ENCODE measurements around the gene MECP2. TPM values are rescaled to one million over a fixed set of nuclear protein-coding genes. Genes with fewer than 3 reads are reported as not detected.

Gene MECP2
- total and polyA plus RNA-seq, 4 experiments from 2014 or later = 9.5 to 108 (median 65.0) TPM

- ChIA-PET CTCF (ENCODE audit: partially characterized antibody) (no interaction called here), POLR2A (ENCODE audit: partially characterized antibody) (interaction anchor here (1.4 to 4.5 kb wide), 6 partner anchors 36 to 115 kb away, joined by 3 to 61 read pairs (median 6); partner anchors contain the start of genes HCFC1, NAA10 and TMEM187)
- H3K27me3 ChIP-seq (ENCODE audit: insufficient read depth, low read length) = no peaks in the 10 kb centered on the region
- intact Hi-C loops (cut with micrococcal nuclease) = loop anchor here (2.0 to 10.0 kb wide), 2 partner anchors 48 to 74 kb away; partner anchors contain the start of genes MECP2 and TMEM187
- Mint-ChIP-seq H3K27ac (peak overlapping the region; percentile 48 to 95 (median 94)), H3K36me3 (peaks cover 0 to 10% of the 10 kb centered on the region in 2 donors), H3K4me1 (peaks cover 3 to 22% (median 13%) of the 10 kb centered on the region in 4 donors), H3K4me3 (peak overlapping the region in 4 of 8 donors; percentile 15 to 89 (median 29)), H3K9me3 (peaks cover 0 to 2% (median 0%) of the 10 kb centered on the region in 8 donors), H3K27me3 (no peaks in the 10 kb centered on the region)
- H3K4me3 ChIP-seq (ENCODE audit: low read length in 2 of 2) = no peak overlapping the region
- peaks cover 5% of the 10 kb centered on the region for H3K36me3 ChIP-seq (ENCODE audit: insufficient read depth, low read length)
- H3K4me1 ChIP-seq (ENCODE audit: insufficient read depth, low read length) = peaks cover 18% of the 10 kb centered on the region
- DNase-seq = peak in 1 of 5 donors; percentile 55
- H3K27ac ChIP-seq (ENCODE audit: low read depth, low read length) = peak overlapping the region; percentile 78
- no peaks in the 10 kb centered on the region for H3K9me3 ChIP-seq (ENCODE audit: control insufficient read depth in 1 of 2, low read length in 2 of 2)
Measured at GRCh38 chrX:154021131-154021611, 76.3 kb downstream of the MECP2 start.

- H3K9me3 Mint-ChIP-seq = peaks cover 0 to 2% (median 0%) of the 10 kb centered on the region in 8 donors
Measured at GRCh38 chrX:154020536-154021115, 76.9 kb downstream of the MECP2 start.

GRCh38 chrX:154019633-154020528, 77.6 kb downstream of the MECP2 start, which contains the start of gene IRAK1:
Gene IRAK1 (minus strand): TSS chrX:154019902. CDS start chrX:154019812, 90 bp downstream.
- Mint-ChIP-seq H3K27ac (peak within 1 kb of the TSS; percentile 91 to 95 (median 94)), H3K36me3 (peaks cover 4 to 16% of the 10 kb centered on the region in 2 donors), H3K9me3 (peaks cover 0 to 2% (median 0%) of the 10 kb centered on the region in 8 donors), H3K4me3 (peak within 1 kb of the TSS; percentile 86 to 93 (median 89)), H3K27me3 (no peaks in the 10 kb centered on the region), H3K4me1 (peaks cover 3 to 29% (median 15%) of the 10 kb centered on the region in 4 donors)
- H3K27ac ChIP-seq (ENCODE audit: low read depth, low read length) = peak within 1 kb of the TSS; percentile 78
- no peaks in the 10 kb centered on the region for H3K9me3 ChIP-seq (ENCODE audit: control insufficient read depth in 1 of 2, low read length in 2 of 2)
- peak within 1 kb of the TSS; percentile 28 to 60 for H3K4me3 ChIP-seq (ENCODE audit: low read length in 2 of 2)
- CTCF ChIA-PET (ENCODE audit: partially characterized antibody) = interaction anchor here (0.7 to 1.5 kb wide), 5 partner anchors 30 to 116 kb away, joined by 3 read pairs; no protein-coding TSS in a partner anchor
- no peaks in the 10 kb centered on the region for H3K27me3 ChIP-seq (ENCODE audit: insufficient read depth, low read length)
- POLR2A ChIA-PET (ENCODE audit: partially characterized antibody) = interaction anchor here (0.7 to 4.5 kb wide), 21 partner anchors 8 to 351 kb away, joined by 3 to 61 read pairs (median 4); partner anchors contain the start of genes ARHGAP4, HCFC1, NAA10 and TMEM187
- DNase-seq = peak; percentile 36 to 62 (median 54)
- H3K4me1 ChIP-seq (ENCODE audit: insufficient read depth, low read length) = peaks cover 18% of the 10 kb centered on the region
- peaks cover 5% of the 10 kb centered on the region for H3K36me3 ChIP-seq (ENCODE audit: insufficient read depth, low read length)
- intact Hi-C loops (cut with micrococcal nuclease) = loop anchor here (2.0 to 10.0 kb wide), 2 partner anchors 47 to 75 kb away; partner anchors contain the start of genes MECP2 and TMEM187

More at GRCh38 chrX:154020536-154021115, 76.9 kb downstream of the MECP2 start:
- DNase-seq = peak in 1 of 5 donors; percentile 11
- peaks cover 18% of the 10 kb centered on the region for H3K4me1 ChIP-seq (ENCODE audit: insufficient read depth, low read length)
- H3K27me3 ChIP-seq (ENCODE audit: insufficient read depth, low read length) = no peaks in the 10 kb centered on the region
- intact Hi-C loops (cut with micrococcal nuclease) = loop anchor here (2.0 to 10.0 kb wide), 2 partner anchors 48 to 74 kb away; partner anchors contain the start of genes MECP2 and TMEM187
- no peaks in the 10 kb centered on the region for H3K9me3 ChIP-seq (ENCODE audit: control insufficient read depth in 1 of 2, low read length in 2 of 2)
- Mint-ChIP-seq H3K27me3 (no peaks in the 10 kb centered on the region), H3K27ac (peak overlapping the region; percentile 91 to 95 (median 94)), H3K4me3 (peak overlapping the region; percentile 86 to 93 (median 88)), H3K36me3 (peaks cover 4 to 13% of the 10 kb centered on the region in 2 donors), H3K4me1 (peaks cover 3 to 26% (median 15%) of the 10 kb centered on the region in 4 donors)
- ChIA-PET POLR2A (ENCODE audit: partially characterized antibody) (interaction anchor here (0.7 to 4.5 kb wide), 18 partner anchors 7 to 121 kb away, joined by 3 to 61 read pairs (median 4); partner anchors contain the start of genes HCFC1, NAA10 and TMEM187), CTCF (ENCODE audit: partially characterized antibody) (interaction anchor here (0.7 to 1.5 kb wide), 5 partner anchors 29 to 115 kb away, joined by 3 read pairs; no protein-coding TSS in a partner anchor)
- peak overlapping the region; percentile 78 for H3K27ac ChIP-seq (ENCODE audit: low read depth, low read length)
- H3K4me3 ChIP-seq (ENCODE audit: low read length in 2 of 2) = peak overlapping the region in 1 of 2 donors; percentile 52
- peaks cover 5% of the 10 kb centered on the region for H3K36me3 ChIP-seq (ENCODE audit: insufficient read depth, low read length)

GRCh38 chrX:154019061-154019621, 78.4 kb downstream of the MECP2 start:
- no peaks in the 10 kb centered on the region for H3K9me3 ChIP-seq (ENCODE audit: control insufficient read depth in 1 of 2, low read length in 2 of 2)
- Mint-ChIP-seq H3K27me3 (no peaks in the 10 kb centered on the region), H3K4me1 (peaks cover 3 to 30% (median 15%) of the 10 kb centered on the region in 4 donors), H3K9me3 (peaks cover 0 to 2% (median 0%) of the 10 kb centered on the region in 8 donors), H3K27ac (peak overlapping the region; percentile 89 to 95 (median 91)), H3K36me3 (peaks cover 4 to 17% of the 10 kb centered on the region in 2 donors), H3K4me3 (peak overlapping the region; percentile 85 to 90 (median 88))
- DNase-seq = peak in 3 of 5 donors; percentile 18 to 24 (median 24)
- peak overlapping the region; percentile 28 to 60 for H3K4me3 ChIP-seq (ENCODE audit: low read length in 2 of 2)
- peaks cover 5% of the 10 kb centered on the region for H3K36me3 ChIP-seq (ENCODE audit: insufficient read depth, low read length)
- POLR2A ChIA-PET (ENCODE audit: partially characterized antibody) = interaction anchor here (0.8 to 4.5 kb wide), 11 partner anchors 17 to 379 kb away, joined by 3 to 61 read pairs (median 5); partner anchors contain the start of genes ARHGAP4, HCFC1, RPL10 and TMEM187
- CTCF ChIA-PET (ENCODE audit: partially characterized antibody) = interaction anchor here (0.9 to 1.5 kb wide), 3 partner anchors 33 to 516 kb away, joined by 3 to 4 read pairs (median 4); no protein-coding TSS in a partner anchor
- H3K27me3 ChIP-seq (ENCODE audit: insufficient read depth, low read length) = no peaks in the 10 kb centered on the region
- intact Hi-C loops (cut with micrococcal nuclease) = no loop called here
- H3K27ac ChIP-seq (ENCODE audit: low read depth, low read length) = peak overlapping the region; percentile 73
- peaks cover 18% of the 10 kb centered on the region for H3K4me1 ChIP-seq (ENCODE audit: insufficient read depth, low read length)

GRCh38 chrX:154018518-154019060, 78.9 kb downstream of the MECP2 start:
- H3K4me1 ChIP-seq (ENCODE audit: insufficient read depth, low read length) = peaks cover 22% of the 10 kb centered on the region
- peak in 1 of 5 donors; percentile 20 for DNase-seq
- no peaks in the 10 kb centered on the region for H3K9me3 ChIP-seq (ENCODE audit: control insufficient read depth in 1 of 2, low read length in 2 of 2)
- H3K27me3 Mint-ChIP-seq = no peaks in the 10 kb centered on the region
- ChIA-PET POLR2A (ENCODE audit: partially characterized antibody) (interaction anchor here (0.8 to 4.5 kb wide), 10 partner anchors 19 to 379 kb away, joined by 3 to 61 read pairs (median 6); partner anchors contain the start of genes ARHGAP4, HCFC1, RPL10 and TMEM187), CTCF (ENCODE audit: partially characterized antibody) (interaction anchor here (0.9 to 1.4 kb wide), 2 partner anchors 50 to 517 kb away, joined by 4 read pairs; no protein-coding TSS in a partner anchor)
- peaks cover 0 to 2% (median 0%) of the 10 kb centered on the region in 8 donors for H3K9me3 Mint-ChIP-seq
- peaks cover 4 to 18% of the 10 kb centered on the region in 2 donors for H3K36me3 Mint-ChIP-seq
- peak overlapping the region; percentile 85 to 90 (median 88) for H3K4me3 Mint-ChIP-seq
- intact Hi-C loops (cut with micrococcal nuclease) = no loop called here
- peak overlapping the region; percentile 89 to 95 (median 91) for H3K27ac Mint-ChIP-seq
- peak overlapping the region; percentile 73 for H3K27ac ChIP-seq (ENCODE audit: low read depth, low read length)
- H3K4me1 Mint-ChIP-seq = peaks cover 5 to 32% (median 16%) of the 10 kb centered on the region in 4 donors
- H3K4me3 ChIP-seq (ENCODE audit: low read length in 2 of 2) = peak overlapping the region; percentile 28 to 60
- H3K27me3 ChIP-seq (ENCODE audit: insufficient read depth, low read length) = no peaks in the 10 kb centered on the region
- peaks cover 5% of the 10 kb centered on the region for H3K36me3 ChIP-seq (ENCODE audit: insufficient read depth, low read length)

Data from CD4-positive, alpha-beta memory T cell (primary cell).